HG03575 (cell line): ENCODE results near the gene RYR2.

Source experiments
- ATAC-seq: cut with Tn5 transposase; IDR thresholded peaks from one replicate; pipeline ENCODE4 v1.9.1; 2021; ENCODE audit not compliant: unreplicated experiment, insufficient number of reproducible peaks, low FRiP score; ENCODE audit errors: extremely low read depth

RYR2 gene

GRCh38 chr1:237650809-237651208 lies 608.8 kb downstream of the RYR2 start:
- no peak for ATAC-seq

- ATAC-seq: no peak
These were observed 613.8 kb downstream of the RYR2 start for GRCh38 chr1:237655778-237656177.

- no peak for ATAC-seq
These were observed 622.4 kb downstream of the RYR2 start for GRCh38 chr1:237664348-237664747.

- ATAC-seq: no peak
These were observed 628.3 kb downstream of the RYR2 start for GRCh38 chr1:237670302-237670701.

GRCh38 chr1:237671262-237671661 lies 629.3 kb downstream of the RYR2 start:
- ATAC-seq: no peak

- ATAC-seq: no peak
These were observed 630.0 kb downstream of the RYR2 start for GRCh38 chr1:237671935-237672334.

GRCh38 chr1:237672748-237673147 lies 630.8 kb downstream of the RYR2 start:
- no peak for ATAC-seq

- no peak for ATAC-seq
These were observed 631.6 kb downstream of the RYR2 start for GRCh38 chr1:237673631-237674030.

GRCh38 chr1:237677979-237678378 lies 636.0 kb downstream of the RYR2 start:
- no peak for ATAC-seq

- no peak for ATAC-seq
These were observed 637.7 kb downstream of the RYR2 start for GRCh38 chr1:237679687-237680086.

GRCh38 chr1:237681210-237681609 lies 639.2 kb downstream of the RYR2 start:
- no peak for ATAC-seq

- ATAC-seq: no peak
These were observed 642.3 kb downstream of the RYR2 start for GRCh38 chr1:237684236-237684635.

GRCh38 chr1:237685551-237685950 lies 643.6 kb downstream of the RYR2 start:
- no peak for ATAC-seq

GRCh38 chr1:237687804-237688203 lies 645.8 kb downstream of the RYR2 start:
- ATAC-seq: no peak

- ATAC-seq: no peak
These were observed 648.7 kb downstream of the RYR2 start for GRCh38 chr1:237690656-237691055.

- ATAC-seq: no peak
These were observed 650.3 kb downstream of the RYR2 start for GRCh38 chr1:237692255-237692654.

- ATAC-seq: no peak
These were observed 653.9 kb downstream of the RYR2 start for GRCh38 chr1:237695878-237696277.

- ATAC-seq: no peak
These were observed 658.2 kb downstream of the RYR2 start for GRCh38 chr1:237700181-237700580.

- ATAC-seq: no peak
These were observed 659.5 kb downstream of the RYR2 start for GRCh38 chr1:237701534-237701933.

GRCh38 chr1:237702161-237702560 lies 660.2 kb downstream of the RYR2 start:
- ATAC-seq: no peak

GRCh38 chr1:237705462-237705861 lies 663.5 kb downstream of the RYR2 start:
- no peak for ATAC-seq

- no peak for ATAC-seq
These were observed 667.4 kb downstream of the RYR2 start for GRCh38 chr1:237709355-237709754.
